Left colon (tissue), 2 donors: ENCODE data around the gene ZBTB20. TPM values are rescaled to one million over a fixed set of nuclear protein-coding genes. Genes with fewer than 3 reads are reported as not detected.

ENCODE experiments used
- ATAC-seq: fragments of 200-7000 bp; cut with Tn5 transposase; one replicate; pipeline ENCODE4 v1.9.1; 2020; ENCODE audit warnings: mild to moderate bottlenecking, moderate library complexity
- DNase-seq, 2 donors: peaks; one replicate each; pipeline ENCODE4 v3.0.0-alpha.2; 2020
- intact Hi-C, 2 donors: fragments of 100-400 bp; cut with DNase I in 1 of 2; cut with micrococcal nuclease in 1 of 2; formaldehyde crosslinking; loops; one replicate each; pipeline versions ENCODE4 v1.11.2 to v1.14.0; 2022; cut with DNase I, micrococcal nuclease
- total RNA-seq, 2 donors: library from RNA; stranded (reverse); fragmentation: NEBNext Ultra II Directional; extraction: Animal tissue kit (Norgen Biotek cat#: 25700); gene quantifications; one replicate each; pipeline ENCODE4 v1.2.1, GENCODE V29; 2021
- donor health status: DM: no; HTN: no; CAD: no.
- donor health status: DM: yes; HTN: yes; CAD: no.

The ZBTB20 gene
- total RNA-seq, 2 donors from 2014 or later: 27.1 to 27.3 TPM

DNA sequence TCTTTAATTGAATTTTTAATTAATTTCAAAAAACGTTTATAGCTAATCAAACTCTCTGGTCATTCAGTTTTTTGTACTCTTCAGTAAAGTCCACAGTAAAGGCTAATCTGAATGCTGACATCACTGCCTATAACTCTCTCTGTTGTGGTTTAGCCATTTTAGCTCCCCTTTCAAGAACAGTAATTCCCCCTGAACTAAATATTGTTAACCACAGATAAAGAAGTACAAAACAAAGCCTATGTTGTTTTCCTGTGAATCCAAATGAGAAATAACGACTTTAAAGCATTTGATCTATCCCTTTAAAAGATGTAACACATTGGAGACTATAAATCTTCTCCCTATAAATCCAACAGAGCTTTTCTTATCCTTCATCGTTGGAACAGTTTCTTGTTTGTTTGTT, 94.2 kb downstream of the ZBTB20 start:
- intact Hi-C loops: no loop called here
- no peak for ATAC-seq
- no peak for DNase-seq

DNA sequence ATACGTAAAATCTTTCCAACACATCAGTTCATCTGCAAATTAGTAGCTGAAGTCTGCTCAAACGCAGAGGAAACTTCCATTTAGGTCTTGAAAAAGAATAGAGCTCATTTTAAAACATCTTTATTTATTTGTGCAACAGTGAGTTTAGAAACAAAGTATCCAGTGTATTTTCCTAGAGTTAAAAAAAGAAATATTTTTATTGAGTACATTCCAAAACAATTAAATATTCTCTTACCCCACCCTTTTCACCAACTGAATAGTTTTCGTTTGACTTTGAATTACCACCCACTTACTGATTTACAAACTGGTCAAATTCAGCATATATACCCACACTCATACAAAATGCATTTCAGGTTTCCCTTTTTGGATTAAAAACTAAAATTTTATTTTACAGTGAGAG, 104.7 kb downstream of the ZBTB20 start:
- intact Hi-C loops: no loop called here
- DNase-seq (no peak), ATAC-seq (no peak)

DNA sequence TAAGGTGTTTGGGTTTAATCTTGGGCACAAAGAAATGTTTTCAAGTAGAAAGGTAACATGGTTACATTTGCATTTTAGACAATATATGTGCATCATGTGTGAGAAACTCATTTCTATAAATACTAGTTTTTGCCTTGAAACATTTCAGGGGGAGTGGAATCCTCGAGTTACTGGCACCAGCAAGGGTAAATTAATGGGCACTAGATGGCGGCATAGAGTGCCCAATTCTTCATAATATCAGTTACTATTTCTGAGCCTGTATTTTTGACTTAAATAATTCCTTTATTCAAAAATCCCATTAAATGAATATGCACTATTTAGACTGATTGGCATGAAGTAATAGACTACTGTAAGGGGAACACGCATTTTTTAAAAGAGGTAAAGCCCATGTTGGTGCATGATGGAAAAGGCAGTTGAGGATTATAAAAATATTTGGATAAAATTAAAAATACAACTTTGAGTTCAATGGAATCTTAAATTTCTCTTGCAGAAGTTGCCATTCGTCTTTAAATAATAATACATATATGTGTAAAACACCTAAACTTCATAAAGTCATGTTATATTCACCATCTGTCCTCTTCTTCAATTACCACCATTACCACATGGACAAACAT, 106.3 kb downstream of the ZBTB20 start:
- intact Hi-C loops: no loop called here
- ATAC-seq: peak; percentile 37
- peak in 1 of 2 donors; percentile 19 for DNase-seq

DNA sequence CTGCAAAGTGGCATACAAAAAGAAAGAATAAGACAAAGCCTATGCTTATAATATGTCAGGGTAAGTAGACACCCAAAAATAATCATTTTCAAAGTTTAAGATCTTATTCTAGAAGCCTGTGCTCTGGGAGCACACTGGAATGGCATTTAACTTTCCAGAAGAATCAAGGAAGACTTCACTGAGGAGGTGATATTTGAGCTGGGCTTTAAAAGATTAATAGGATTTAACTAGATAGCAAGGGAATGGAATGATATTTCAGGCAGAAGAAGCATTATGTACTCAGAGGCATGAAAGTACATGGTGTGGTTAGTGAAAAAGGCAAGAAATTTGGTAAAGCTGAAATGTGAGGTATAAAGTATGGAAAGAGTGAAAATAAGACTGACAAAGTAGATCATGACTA, 106.8 kb downstream of the ZBTB20 start:
- intact Hi-C loops: no loop called here

DNA sequence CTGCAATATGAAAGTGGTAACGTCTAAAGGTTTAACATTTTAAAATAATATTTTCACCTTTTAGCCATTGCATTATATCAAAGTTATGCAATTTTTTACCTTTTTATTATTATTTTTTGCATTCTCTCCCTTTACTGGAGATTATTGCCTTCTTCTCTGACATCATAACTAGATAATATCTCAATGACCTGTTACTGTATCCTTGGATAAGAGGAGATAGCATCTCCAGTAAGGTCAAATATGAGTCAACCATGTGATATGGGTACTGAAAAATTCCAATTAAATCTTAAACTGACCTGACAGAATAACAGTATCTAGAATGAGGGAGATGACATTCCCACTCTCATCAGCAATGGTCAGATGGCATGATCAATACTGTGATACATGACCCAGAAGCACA, 108.3 kb downstream of the ZBTB20 start:
- no peak for ATAC-seq
- no peak for DNase-seq
- intact Hi-C loops: no loop called here

More for the DNA sequence above, 106.8 kb downstream of the ZBTB20 start:
- DNase-seq: no peak
- no peak for ATAC-seq

DNA sequence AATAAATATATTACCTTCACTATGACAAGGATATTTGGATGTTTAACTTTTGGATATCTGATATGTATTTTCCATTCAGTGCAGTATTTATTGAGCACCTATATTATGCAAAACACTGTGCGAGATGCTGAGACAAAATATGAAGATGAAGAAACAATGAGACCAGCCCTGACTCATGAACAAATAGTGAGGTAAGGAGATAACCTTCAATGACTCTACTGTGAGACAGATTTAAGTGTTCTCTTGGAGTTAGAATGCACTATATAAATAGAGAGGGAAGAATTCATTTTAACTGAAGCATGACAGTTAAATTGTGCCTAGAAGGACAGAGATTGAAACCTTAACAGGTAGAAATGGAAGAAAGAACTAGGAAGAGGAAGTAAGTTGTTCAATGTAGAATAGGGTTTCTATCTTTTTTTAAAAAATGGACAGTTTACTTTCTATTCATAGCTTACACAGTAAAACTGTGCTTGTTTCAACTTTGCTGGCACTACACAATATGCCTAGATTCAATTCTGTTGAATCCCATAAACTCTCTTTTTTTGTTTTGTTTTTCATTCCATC, 124.2 kb downstream of the ZBTB20 start:
- ATAC-seq: no peak
- DNase-seq: no peak
- intact Hi-C loops: no loop called here

DNA sequence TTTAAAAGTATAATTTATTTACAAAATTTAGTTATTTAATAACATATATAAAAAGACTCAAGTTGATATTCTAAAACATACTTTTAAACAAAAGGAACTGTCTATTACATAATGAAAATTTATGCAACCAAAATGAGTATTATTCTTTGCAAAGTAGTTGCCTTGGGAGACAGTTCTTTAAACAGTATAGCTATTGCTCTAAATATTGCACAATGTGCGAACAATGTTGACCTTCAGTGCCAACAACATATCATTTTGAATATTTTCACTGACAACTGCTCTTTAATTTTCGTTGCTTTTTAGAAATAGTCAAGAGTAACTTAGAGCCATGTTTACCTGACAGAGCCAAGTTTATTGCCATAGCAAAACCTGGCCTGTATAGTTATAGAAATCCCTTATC, 124.9 kb downstream of the ZBTB20 start:
- no peak for DNase-seq
- ATAC-seq: no peak
- intact Hi-C loops: no loop called here

DNA sequence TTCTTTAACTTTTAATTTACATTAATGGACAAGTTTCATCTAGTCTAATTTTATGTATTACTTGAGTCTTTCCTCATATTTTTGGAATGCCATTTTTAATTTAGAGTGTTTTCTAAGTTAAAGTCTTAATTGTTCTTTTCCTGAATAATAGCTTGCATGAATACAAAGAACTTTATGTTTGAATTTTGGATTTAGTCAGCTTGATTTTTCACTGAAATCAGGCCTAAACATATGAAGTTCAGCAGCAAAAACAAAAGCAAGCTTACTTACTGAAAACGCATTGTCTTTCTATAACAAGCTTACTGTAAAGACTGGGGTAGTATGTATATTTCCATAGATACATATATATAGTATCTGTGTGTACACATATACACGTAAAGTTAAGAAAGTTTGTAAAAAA, 126.0 kb downstream of the ZBTB20 start:
- no peak for DNase-seq
- intact Hi-C loops: no loop called here
- ATAC-seq: no peak

DNA sequence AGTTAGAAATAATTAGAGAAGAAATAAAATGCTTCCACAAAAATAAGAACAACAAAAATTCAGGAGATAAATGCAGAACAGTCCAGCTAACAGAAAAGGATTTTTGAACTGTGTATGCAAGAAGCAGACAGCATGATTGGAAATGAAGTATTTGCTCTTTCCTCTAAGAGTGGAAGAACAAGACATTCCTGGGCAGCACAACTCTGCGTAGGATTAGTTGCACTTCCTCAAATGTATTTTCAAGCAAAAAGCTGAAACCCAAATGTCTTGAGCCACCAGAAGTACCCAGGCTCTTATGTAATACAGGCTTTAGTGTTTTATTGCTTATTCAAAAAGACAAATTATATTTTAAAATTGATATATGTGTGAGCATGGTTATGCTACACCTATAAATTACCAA, 127.2 kb downstream of the ZBTB20 start:
- intact Hi-C loops: no loop called here
- DNase-seq (no peak), ATAC-seq (no peak)

DNA sequence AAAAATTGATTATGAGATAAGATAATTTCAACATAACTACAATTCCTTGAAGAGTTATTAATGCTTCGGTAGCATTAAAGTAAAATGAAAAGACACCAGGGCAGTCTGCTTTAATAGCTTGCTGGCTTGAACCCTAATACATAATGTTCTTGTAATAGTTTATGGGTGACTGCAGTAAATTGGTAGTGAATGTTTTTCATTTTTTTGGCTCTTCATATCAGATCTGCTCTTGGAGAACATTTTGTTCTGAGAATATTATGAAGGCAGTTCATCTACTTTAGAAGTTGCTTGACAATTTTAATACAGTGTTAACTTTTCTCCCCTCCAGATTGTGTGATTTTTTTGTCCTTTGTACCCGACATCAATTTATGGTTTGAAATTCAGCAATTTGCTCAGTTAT, 128.4 kb downstream of the ZBTB20 start:
- no peak for ATAC-seq
- intact Hi-C loops: no loop called here
- no peak for DNase-seq

DNA sequence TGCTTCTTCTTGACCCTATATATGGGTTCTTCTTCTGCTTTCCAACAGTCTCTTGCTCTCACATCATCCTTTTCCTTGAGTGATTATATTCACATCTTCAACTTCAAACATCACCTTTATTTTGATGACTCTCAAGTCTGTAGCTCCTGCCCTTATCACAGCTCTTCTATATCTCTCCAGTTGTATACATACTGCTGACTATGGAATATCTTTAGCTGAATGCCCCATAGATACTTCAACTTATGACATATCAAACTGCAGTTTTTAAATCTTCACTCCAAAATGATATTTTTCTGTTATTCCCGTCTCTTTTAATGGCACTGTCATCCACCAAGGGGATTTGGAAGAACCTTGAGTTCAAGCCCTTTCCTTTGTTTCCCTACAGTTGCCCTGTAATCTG, 139.1 kb downstream of the ZBTB20 start:
- no peak for DNase-seq
- intact Hi-C loops: no loop called here
- no peak for ATAC-seq

DNA sequence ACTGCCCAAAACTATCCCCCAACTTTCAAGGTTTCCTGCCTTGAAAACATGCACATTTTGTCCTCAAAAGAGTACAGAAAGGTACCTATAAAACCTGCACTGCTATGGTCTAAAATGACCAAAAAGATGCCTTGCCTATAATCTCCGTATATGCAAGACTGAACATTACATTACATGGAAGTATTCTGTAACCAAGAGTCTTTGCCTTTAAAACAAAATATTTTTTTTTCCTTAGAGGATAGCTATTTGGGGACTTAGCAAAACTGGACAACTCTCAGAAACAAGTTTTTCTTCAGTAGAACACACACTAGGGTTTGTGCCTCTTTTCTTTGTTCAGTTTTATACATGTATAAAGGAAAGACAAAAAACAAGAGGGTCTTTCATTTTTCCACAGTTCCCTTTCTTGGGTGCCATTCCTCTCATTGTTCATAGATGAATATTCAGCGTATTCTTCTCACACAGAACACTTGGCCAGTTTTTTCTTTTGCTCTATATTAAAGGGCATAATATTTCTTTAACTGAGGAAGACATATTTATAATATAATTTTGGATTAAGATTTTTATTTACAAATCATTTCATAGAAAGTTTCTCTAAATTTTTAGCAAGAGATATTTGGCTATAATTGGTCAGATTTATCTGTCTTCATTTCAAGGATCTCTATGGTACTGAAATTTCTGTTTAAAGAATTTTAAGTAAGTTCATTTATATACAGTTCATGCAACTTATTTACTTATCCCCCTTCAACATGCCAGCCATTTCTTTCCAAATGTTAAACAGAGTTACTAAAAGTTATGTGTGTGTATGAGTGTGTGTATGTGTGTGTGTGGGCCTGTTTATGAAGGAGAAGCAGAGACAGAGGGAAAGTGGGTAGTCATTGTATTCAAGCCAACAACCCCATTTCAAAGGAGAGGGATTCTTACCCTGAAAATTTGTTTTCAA, 142.6 kb downstream of the ZBTB20 start:
- no peak for DNase-seq
- no peak for ATAC-seq
- intact Hi-C loops: no loop called here

DNA sequence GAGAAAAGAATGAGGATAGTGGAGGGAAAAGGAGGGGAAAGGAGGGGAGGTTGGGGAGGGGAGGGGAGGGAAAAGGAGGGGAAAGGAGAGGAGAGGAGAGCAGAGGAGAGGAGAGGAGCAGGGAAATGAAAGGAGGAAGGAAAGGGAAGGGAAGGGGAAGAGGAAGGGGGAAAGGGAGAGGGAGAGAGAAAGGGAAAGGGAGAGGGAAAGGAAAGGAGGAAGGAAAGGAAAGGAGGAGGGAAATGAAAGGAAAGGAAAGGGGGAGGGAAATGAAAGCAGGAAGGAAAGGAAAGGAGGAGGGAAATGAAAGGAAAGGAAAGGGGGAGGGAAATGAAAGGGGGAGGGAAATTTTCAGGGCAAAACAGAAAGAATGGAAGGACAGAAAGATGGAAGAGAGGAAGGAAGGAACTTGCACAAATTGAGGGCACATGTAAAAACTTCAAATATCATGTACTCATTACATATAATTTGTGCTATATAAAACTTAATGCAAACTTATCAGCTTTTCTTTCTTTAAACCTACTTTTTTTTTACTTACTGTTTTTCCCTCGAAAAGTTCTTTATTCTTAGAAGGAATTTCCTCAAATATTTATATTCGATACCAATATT, 148.0 kb downstream of the ZBTB20 start:
- DNase-seq: no peak
- ATAC-seq: no peak
- intact Hi-C loops: no loop called here

DNA sequence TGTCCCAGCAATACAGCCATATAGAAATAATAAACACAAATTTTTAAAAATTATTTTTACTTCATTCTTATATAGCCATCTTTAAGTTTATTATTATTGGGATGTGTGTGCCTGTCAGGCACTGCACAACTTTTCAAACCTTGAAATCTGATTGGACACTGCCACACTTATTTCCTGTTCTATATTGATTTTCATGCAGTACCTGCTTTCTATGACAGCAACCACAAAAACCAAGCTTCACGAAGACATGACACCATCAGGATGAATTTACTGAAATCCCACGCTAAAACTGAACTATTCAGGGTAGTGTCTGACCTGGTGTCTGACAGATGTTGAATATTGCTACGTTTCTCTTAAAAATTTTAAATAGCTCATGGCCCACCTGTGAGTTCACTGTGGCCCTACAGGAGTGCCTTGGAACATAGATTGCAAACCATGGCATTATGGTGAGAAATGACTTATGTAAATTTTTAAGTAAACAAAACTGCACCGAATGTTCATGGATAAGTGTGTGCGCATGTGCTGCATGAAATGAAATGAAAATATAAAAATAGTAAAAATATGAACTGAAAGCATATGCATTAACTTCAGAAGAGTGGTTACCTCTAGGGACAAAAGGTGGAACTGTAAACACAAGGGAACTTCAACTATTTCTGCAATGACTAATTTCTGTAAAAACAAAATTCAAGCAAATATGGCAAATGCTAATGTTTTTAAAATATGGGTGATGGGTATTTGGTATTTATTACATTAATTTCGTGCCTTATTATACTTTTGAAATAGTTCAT, 152.3 kb downstream of the ZBTB20 start:
- intact Hi-C loops: no loop called here

DNA sequence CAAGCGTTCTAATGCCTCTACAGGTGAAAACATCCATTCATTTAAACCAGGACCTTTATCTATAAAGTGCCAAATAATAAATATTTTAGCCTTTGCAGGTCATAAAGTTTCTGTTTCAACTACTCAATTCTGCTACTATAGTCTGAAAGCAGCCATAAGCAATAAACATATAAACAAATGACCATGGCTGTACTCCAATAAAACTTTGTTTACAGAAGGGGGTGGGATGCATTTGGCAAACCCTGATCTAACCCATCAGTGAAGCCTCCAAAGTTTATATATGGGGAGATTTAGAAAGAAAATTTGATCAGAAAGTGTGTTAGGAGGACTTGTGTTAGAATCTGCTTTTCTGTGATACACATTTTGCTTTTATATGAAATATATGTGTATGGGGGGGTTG, 161.3 kb downstream of the ZBTB20 start:
- intact Hi-C loops: no loop called here
- DNase-seq (no peak), ATAC-seq (no peak)

More for the DNA sequence above, 152.3 kb downstream of the ZBTB20 start:
- ATAC-seq (no peak), DNase-seq (no peak)

DNA sequence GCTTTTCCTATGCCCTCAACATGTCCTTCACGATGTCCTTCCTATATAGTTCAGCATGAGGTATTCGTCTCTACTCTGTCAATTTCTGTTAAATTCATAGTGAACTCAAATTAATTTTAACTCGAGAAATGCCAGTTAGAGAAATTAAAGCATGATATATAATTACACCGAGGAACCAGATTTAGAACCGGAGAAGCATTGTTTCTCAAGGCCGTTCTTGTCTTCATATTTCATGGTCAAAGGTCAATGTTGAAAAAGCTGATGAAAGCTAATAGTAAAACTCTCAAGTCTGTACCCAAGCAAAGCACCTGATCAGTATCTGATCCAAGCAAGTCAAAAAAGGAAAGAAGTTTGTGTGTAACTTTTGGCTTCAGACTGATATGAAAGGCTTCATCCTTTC, 163.8 kb downstream of the ZBTB20 start:
- no peak for DNase-seq

DNA sequence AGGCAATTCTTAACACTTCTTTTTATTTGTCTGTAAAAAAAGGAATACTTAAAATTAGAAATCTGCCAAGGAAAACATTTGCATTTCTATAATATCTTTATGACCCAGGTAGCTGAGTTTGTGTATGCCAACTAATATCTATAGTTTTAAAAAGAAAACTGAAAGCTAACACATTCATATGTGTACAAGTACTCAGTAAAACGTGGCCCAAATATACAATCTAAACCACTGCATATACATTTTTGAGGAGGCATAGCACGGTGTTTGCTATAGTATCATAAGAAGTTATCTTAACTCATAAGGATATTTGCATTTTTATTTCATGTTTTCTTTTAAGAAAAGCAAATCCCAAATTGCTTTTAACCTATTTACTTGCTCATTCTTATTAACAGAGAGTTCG, 172.7 kb downstream of the ZBTB20 start:
- intact Hi-C loops: no loop called here
- DNase-seq: no peak
- no peak for ATAC-seq

More for the DNA sequence above, 163.8 kb downstream of the ZBTB20 start:
- intact Hi-C loops: no loop called here
- ATAC-seq: no peak

DNA sequence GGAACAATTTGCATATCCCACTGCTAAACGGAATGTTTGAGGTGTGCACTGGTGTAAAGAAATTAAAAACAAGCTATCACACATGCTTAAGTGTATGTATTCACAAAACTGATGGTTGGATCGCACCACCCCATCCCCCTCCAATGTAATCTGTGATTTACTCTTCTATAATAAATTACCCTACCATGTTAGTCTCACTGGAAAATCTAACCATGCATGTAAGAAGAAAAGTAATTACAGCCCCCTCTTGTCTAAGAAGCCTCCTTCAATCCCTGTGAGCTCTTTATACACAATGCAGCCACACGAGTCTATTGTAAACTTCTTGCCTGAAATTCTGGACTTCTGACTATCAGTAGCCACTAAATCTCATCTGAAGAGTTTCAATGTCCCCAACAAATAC, 173.6 kb downstream of the ZBTB20 start:
- intact Hi-C loops: no loop called here
- no peak for DNase-seq
- no peak for ATAC-seq

DNA sequence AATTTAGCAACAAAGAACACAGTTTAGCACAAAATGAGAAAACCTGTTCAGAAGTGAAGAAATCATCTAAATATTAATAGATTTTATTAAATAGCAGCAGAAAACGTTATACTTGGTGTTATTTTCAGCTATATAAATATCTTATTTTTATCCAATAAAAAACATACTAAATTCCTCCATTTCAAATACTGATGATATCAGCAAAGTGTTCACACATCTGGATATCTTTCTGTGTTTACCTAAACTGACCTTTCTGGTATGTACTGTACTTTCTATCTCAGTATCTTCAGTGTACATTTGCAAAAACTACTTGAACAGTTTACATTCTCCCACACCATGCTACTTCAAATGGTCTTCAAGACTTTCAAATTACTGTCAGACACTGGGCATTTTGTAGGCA, 179.9 kb downstream of the ZBTB20 start:
- intact Hi-C loops: no loop called here
- no peak for ATAC-seq
- DNase-seq: no peak
